H7 (cell line): ENCODE measurements around the gene RAPGEF3. TPM values are rescaled to one million over a fixed set of nuclear protein-coding genes. Genes with fewer than 3 reads are reported as not detected.

ENCODE experiments used
- DNase-seq: peaks from one replicate; pipeline ENCODE4 v3.0.0; 2012
- H3K27me3 ChIP-seq: 2 replicates; pipeline ENCODE4 v1.6.0; 2011; ENCODE audit warnings: mild to moderate bottlenecking, low read length; ENCODE audit not compliant: control insufficient read depth, insufficient read depth
- H3K36me3 ChIP-seq: replicated peaks from 2 replicates; pipeline ENCODE4 v1.5.1; 2011; ENCODE audit warnings: low read length; ENCODE audit not compliant: control insufficient read depth, insufficient read depth
- H3K4me3 ChIP-seq: 2 replicates; pipeline ENCODE4 v1.5.1; 2011; ENCODE audit warnings: low read depth, mild to moderate bottlenecking, control low read depth, low read length, moderate library complexity; ENCODE audit not compliant: insufficient read depth
- total RNA-seq: library from RNA; depleted of rRNA; stranded (reverse); fragments of >200 nt; shearing (Covaris generic); gene quantifications from 2 replicates; pipeline ENCODE4 v1.2.3, GENCODE V29; 2014

Gene RAPGEF3
- total RNA-seq, 1 experiment from 2014 or later = 10.5 TPM

DNA sequence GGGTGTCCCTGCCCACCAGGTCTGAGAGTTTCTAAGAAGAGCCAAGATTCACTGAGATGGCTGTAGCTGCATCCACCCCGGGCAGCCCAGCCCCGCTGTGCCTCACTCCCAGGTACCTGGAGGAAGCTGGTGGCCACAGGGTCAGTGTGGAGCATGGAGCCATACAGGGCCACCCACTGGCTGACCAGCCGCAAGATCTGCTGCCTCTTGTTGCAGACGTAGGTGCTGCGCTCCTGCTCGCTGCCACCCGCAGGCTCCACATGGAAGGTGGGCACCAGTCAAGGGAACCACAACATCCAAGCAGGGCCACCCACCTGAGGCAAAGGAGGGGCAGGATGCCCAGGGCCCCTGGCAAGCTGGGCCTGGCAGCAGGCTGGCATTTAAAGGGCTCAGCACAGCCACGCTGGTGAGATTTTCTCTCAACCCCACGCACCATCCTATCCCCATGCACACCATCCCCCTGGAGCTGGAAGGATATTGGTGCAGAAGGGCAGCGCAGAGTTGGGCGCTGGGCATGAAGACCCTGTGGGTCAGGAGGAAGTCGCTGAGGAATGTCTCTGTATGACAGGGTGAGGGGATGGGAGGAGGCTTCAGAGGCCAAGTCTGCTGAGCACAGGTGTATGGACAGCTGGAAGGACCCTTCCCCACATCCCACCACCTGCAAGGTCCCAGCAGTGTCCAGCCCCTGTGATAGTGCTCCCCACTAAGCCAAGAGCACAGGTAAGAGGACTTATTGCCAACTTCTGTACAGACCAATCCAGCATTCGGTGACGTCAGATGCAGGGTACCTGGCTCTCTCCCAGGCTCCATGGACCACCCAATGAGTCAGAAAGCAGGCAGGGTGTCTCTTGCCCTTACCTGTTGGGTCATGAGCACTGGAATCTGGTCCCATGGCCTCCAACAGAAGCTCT is 10.8 kb downstream of the RAPGEF3 start:
- no peaks in the 10 kb centered on the region for H3K27me3 ChIP-seq
- H3K36me3 ChIP-seq = peaks cover 4% of the 10 kb centered on the region
- no peak overlapping the region for H3K4me3 ChIP-seq
- DNase-seq = no peak

- Histone ChIP-seq H3K27me3 (no peaks in the 10 kb centered on the region), H3K36me3 (peaks cover 4% of the 10 kb centered on the region), H3K4me3 (no peak overlapping the region)
- DNase-seq = no peak
Measured at GRCh38 chr12:47747126-47747525, 11.6 kb downstream of the RAPGEF3 start.

DNA sequence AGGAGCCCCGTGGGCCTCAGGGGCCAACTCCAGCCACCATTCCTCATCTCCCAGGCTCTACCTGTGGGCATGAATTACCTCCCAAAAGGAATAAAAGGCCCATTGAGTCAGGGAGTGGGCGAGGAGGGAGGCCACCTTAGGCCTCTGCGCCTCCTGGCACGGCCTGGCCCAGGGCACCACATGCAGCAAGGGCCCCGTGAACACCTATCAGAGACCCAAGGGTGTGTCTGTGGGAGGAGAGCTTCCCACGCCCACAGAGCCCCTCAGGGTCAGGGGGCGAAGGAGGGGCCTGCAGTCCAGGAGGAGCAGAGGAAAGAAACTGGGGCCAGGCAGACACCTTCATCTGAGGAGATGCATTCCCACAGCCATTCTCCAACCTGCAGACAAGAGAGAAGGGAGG is 12.2 kb downstream of the RAPGEF3 start:
- Histone ChIP-seq H3K27me3 (no peaks in the 10 kb centered on the region), H3K36me3 (peaks cover 4% of the 10 kb centered on the region), H3K4me3 (no peak overlapping the region)
- no peak for DNase-seq

- no peak for DNase-seq
- Histone ChIP-seq H3K36me3 (peaks cover 4% of the 10 kb centered on the region), H3K4me3 (no peak overlapping the region), H3K27me3 (no peaks in the 10 kb centered on the region)
Measured at GRCh38 chr12:47746073-47746472, 12.6 kb downstream of the RAPGEF3 start.

DNA sequence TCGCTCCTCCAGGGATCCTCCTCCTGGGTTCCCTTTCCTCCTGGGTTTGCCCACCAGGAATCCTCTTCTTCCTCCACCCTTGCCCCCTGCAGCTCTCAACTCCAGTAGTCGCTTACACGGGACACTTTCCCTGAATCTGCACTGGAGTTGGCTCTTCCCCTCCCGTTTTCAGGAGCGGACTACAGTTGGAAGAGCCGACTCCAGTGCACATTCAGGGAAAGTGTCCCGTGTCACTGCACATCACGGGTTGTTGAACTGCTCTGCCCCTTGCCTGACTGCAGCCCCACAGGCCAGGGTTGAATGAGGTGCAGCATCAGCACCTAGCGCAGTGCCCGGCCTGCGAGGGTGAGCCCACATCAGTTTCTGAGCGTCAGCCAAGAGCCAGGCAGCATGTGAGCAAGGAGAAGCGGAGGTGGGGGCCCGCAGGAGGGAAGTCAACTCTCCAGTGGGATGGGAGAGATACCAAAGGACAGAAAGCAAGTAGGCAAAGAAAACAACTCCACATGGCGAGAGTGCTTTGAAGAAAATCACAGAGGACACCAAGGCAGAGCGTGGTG is 13.1 kb downstream of the RAPGEF3 start:
- Histone ChIP-seq H3K27me3 (0 out of 2 replicates have a peak, but pooled peaks cover 1% of the 10 kb centered on the region), H3K36me3 (peaks cover 4% of the 10 kb centered on the region), H3K4me3 (no peak overlapping the region)
- DNase-seq = no peak

GRCh38 chr12:47744778-47745436 is 13.8 kb downstream of the RAPGEF3 start:
- Histone ChIP-seq H3K4me3 (no peak overlapping the region), H3K36me3 (peaks cover 4% of the 10 kb centered on the region), H3K27me3 (0 out of 2 replicates have a peak, but pooled peaks cover 1% of the 10 kb centered on the region)
- DNase-seq = no peak

DNA sequence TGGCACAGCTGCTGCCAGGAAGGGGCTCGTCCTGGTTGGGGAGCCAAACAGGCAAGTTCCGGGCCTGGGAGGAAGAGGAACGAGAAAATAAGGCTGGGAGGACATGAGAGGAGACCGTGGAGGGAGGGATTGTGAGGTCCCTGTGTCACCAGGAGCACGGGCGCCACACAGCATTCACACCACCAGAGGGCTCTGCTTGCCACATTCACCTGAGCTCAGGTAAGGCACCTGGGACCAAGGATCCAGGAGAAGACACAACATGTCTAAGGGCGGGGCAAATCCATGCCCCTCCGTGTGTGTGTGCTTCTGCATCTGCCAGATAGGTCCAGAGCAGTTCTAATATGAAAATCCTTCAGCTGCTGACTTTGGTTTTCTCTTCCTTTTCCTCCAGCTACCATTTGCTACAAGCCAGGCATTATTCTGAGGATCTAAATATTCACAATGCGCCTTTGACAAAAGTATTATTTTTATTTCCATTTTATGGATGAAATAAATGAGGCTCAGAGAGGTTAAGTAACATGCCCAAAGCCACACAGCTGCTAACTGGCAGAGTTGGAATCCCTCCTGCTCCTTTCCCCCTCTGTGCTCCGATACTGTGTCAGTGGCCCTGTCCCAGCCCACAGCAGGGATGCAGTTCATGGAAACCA is 14.6 kb downstream of the RAPGEF3 start:
- Histone ChIP-seq H3K4me3 (no peak overlapping the region), H3K36me3 (peaks cover 4% of the 10 kb centered on the region), H3K27me3 (0 out of 2 replicates have a peak, but pooled peaks cover 1% of the 10 kb centered on the region)
- peak; percentile 93 for DNase-seq

DNA sequence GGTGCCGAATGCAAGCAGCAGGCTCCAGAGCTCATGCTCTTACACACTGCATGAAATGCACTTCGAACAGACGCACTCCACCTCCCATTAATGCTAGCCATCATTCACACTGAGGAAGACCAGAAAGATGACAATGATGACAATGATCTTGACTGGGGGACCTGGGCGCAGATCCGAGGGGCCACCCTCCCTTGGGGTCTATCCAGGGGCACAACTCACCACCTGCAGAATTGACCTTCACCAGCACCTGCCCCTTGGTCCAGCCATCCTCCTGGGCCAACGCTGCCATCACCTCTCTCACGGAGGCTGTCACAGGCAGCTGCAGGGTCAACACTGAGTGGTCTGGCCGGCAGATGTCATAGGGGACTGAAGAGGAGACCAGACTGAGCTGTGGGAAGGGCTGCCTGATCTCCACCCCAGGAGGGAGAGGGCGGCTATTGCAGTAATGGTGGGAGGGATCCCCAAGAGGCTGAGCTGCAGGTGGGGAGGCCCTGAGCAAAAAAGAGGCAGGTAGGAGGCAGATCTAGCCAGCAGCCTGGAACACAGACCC is 15.3 kb downstream of the RAPGEF3 start:
- Histone ChIP-seq H3K4me3 (no peak overlapping the region), H3K36me3 (peaks cover 4% of the 10 kb centered on the region), H3K27me3 (0 out of 2 replicates have a peak, but pooled peaks cover 1% of the 10 kb centered on the region)
- DNase-seq = no peak

DNA sequence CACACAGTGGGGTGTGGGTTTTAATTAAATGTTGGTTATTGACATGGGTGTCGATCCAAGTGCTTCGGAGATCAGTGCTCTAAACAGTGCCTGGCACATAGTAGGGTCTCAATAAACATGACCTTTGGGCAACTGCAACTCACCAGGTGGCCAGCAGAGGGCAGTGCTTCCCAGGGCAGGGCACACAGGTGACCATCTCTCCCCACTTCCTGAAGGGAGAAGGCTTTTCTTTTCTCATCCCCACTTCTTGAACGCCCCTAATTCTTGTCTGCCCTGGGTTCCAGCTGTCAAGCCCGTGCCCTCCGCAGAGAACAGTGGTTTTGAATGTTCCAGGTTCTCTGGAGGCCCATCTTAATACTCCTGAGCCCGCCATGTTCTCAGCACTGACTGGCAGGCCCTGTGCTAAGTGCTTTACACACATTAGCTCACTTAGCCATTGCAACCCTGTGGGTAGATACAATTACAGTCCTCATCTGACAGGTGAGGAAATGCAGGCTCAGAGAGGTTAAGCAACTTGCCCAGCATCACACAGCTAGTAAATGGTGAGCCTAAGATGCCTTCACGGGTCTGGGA is 16.3 kb downstream of the RAPGEF3 start:
- Histone ChIP-seq H3K4me3 (no peak overlapping the region), H3K36me3 (no peaks in the 10 kb centered on the region), H3K27me3 (0 out of 2 replicates have a peak, but pooled peaks cover 1% of the 10 kb centered on the region)
- peak; percentile 89 for DNase-seq

DNA sequence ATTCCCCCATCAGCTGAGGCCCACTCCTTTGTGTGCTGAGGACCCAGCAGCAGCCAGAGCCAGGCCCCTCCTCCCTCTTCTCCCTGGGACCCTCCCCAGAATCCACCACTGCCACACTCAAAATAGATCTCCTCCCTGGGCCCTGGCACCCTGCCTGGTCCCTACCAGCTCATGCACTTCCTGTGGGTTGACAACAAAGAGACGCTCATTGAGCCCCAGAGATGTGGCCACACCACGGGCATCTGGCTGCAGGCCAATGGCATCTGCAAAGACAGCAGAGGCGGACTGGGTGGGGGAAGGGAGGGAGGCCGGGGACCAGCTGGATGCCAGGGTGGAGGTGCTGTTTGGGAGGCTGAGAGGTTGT is 17.4 kb downstream of the RAPGEF3 start:
- peak; percentile 74 for DNase-seq
- Histone ChIP-seq H3K36me3 (no peaks in the 10 kb centered on the region), H3K4me3 (no peak overlapping the region), H3K27me3 (0 out of 2 replicates have a peak, but pooled peaks cover 1% of the 10 kb centered on the region)

- Histone ChIP-seq H3K27me3 (0 out of 2 replicates have a peak, but pooled peaks cover 1% of the 10 kb centered on the region), H3K36me3 (no peaks in the 10 kb centered on the region), H3K4me3 (no peak overlapping the region)
- DNase-seq = no peak
Measured at GRCh38 chr12:47740606-47741339, 17.9 kb downstream of the RAPGEF3 start.

GRCh38 chr12:47739979-47740378 is 18.7 kb downstream of the RAPGEF3 start:
- Histone ChIP-seq H3K27me3 (0 out of 2 replicates have a peak, but pooled peaks cover 1% of the 10 kb centered on the region), H3K4me3 (no peak overlapping the region), H3K36me3 (no peaks in the 10 kb centered on the region)
- DNase-seq = no peak

DNA sequence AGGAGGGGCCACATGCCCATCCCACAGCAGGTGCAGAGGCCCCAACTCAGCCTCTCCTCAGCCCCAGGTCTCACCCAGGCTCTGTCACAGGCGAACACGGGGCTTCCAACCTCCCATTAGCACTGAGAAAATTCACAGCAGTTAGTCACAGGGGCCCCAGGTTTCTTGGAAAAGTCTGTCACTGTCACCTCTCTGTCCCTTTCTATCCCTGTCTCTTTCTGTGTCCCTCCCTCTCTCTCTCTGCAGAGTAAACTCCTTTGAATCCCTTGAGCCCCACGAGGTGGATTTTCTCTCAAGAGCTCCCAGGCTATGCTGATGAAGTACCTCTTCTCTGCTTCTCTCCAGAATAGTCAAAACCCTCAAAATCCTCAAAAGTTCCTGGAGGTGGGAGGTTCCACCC is 19.4 kb downstream of the RAPGEF3 start:
- Histone ChIP-seq H3K36me3 (no peaks in the 10 kb centered on the region), H3K27me3 (0 out of 2 replicates have a peak, but pooled peaks cover 1% of the 10 kb centered on the region), H3K4me3 (no peak overlapping the region)
- DNase-seq = no peak
